ENCODE measurements around the gene SEMA7A. TPM values are rescaled to one million over a fixed set of nuclear protein-coding genes. Genes with fewer than 3 reads are reported as not detected.
A peak's percentile ranks its signal among the peaks of the same experiment; 100 is the strongest.

The SEMA7A gene
- total and polyA plus RNA-seq, 2 of the 4 experiments (the other 2 are of a cell fraction): 30.5 to 87.3 TPM

DNA sequence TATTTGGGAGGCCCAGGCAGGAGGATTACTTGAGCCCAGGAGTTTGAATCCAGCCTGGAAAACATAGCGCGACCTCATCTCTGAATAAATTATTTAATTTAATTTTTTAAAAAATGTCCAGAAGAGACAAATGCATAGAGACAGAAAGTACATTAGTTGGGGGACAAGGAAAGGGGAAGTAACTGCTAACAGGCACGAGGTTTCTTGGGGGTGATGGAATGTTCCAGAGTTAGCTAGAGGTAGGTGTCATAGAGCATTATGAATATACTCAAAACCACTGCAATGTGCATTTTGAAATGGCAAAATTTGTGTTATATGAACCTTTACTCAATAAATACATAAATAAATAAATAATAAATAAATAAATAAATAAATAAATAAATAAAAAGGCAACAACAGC lies 34.7 kb downstream of the SEMA7A start (continued):
- TF ChIP-seq SMC3 (IDR thresholded peaks at IDR 0.05; ENCODE audit: low read depth, low read length) (no peak), CEBPB (IDR thresholded peaks at IDR 0.05; ENCODE audit: low read depth, low read length) (no peak), MAFK (IDR thresholded peaks at IDR 0.05; ENCODE audit: low read depth, low read length) (no peak)
- TF ChIP-seq, protein P1, sequence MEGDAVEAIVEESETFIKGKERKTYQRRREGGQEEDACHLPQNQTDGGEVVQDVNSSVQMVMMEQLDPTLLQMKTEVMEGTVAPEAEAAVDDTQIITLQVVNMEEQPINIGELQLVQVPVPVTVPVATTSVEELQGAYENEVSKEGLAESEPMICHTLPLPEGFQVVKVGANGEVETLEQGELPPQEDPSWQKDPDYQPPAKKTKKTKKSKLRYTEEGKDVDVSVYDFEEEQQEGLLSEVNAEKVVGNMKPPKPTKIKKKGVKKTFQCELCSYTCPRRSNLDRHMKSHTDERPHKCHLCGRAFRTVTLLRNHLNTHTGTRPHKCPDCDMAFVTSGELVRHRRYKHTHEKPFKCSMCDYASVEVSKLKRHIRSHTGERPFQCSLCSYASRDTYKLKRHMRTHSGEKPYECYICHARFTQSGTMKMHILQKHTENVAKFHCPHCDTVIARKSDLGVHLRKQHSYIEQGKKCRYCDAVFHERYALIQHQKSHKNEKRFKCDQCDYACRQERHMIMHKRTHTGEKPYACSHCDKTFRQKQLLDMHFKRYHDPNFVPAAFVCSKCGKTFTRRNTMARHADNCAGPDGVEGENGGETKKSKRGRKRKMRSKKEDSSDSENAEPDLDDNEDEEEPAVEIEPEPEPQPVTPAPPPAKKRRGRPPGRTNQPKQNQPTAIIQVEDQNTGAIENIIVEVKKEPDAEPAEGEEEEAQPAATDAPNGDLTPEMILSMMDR (conservative IDR thresholded peaks at IDR 0.05; ENCODE audit: low read depth, low read length): no peak

GRCh38 chr15:74398183-74398582 lies 35.6 kb downstream of the SEMA7A start:
- Histone ChIP-seq H2BK120ac (ENCODE audit: low read depth, low read length) (peak overlapping the region; percentile 76; the same call in 1 of the 2 replicates), H3K23ac (ENCODE audit: low read depth, low read length) (peak overlapping the region; percentile 48; the same call in 1 of the 2 replicates), H3K4me2 (ENCODE audit: low read depth, low read length) (no peak overlapping the region), H3K79me1 (ENCODE audit: low read depth in 1 of 2, low read length in 2 of 2) (peaks cover 0 to 30% of the 10 kb centered on the region in 2 experiments; a peak in 3 of 4 replicates), H4K8ac (ENCODE audit: low read depth in 2 of 2, low read length in 2 of 2) (peak overlapping the region; percentile 52 to 89; a peak in 3 of 4 replicates), H3K18ac (ENCODE audit: low read depth, low read length) (no peak overlapping the region), H3K4ac (ENCODE audit: low read depth, low read length) (peak overlapping the region; percentile 96), H3K56ac (ENCODE audit: extremely low read depth, insufficient read depth, low read length) (no peak overlapping the region), H3K4me1 (ENCODE audit: control insufficient read depth, insufficient read depth, low read length) (peaks cover 38% of the 10 kb centered on the region), H4K91ac (ENCODE audit: insufficient read depth, low read depth, low read length) (peak overlapping the region; percentile 76; the same call in 1 of the 2 replicates), H3K27me3 (ENCODE audit: control insufficient read depth, insufficient read depth, low read length) (no peaks in the 10 kb centered on the region), H3K9me3 (ENCODE audit: control insufficient read depth, insufficient read depth, low read length) (no peaks in the 10 kb centered on the region), H3K14ac (replicated peaks; ENCODE audit: low read depth, low read length) (peak overlapping the region; percentile 14), H4K5ac (ENCODE audit: low read depth, low read length) (no peak overlapping the region), H3K9ac (ENCODE audit: low read depth, low read length) (no peak overlapping the region), H2AK9ac (replicated peaks; ENCODE audit: low read depth, low read length, poor library complexity) (peak overlapping the region; percentile 97), H2AK5ac (ENCODE audit: low read depth, low read length) (peak overlapping the region; percentile 92), H3K4me3 (ENCODE audit: insufficient read depth, low read depth, low read length) (no peak overlapping the region), H3K9me1 (ENCODE audit: insufficient read depth, low read length) (peaks cover 37% of the 10 kb centered on the region), H3K27ac (ENCODE audit: insufficient read depth, low read length) (no peak overlapping the region; the same call in 1 of the 2 replicates), H2AFZ (replicated peaks; ENCODE audit: low read length, poor library complexity) (peak overlapping the region; percentile 79), H2BK20ac (ENCODE audit: low read depth, low read length) (peak overlapping the region; percentile 85), H2BK15ac (ENCODE audit: low read depth, low read length) (peak overlapping the region; percentile 86; the same call in 2 of the 3 replicates), H4K20me1 (ENCODE audit: insufficient read depth, low read length) (no peaks in the 10 kb centered on the region), H2BK5ac (ENCODE audit: low read depth, low read length, poor library complexity, severe bottlenecking) (peak overlapping the region; percentile 93), H3K36me3 (ENCODE audit: control insufficient read depth, insufficient read depth, low read length) (no peaks in the 10 kb centered on the region)
- ChIA-PET POLR2A (ENCODE audit: unreplicated experiment) (no interaction called here), CTCF (no interaction called here)
- dilution Hi-C loops (cut with HindIII; ENCODE audit: low sequenced_read_pairs, unreplicated experiment): no loop called here
- no TSS peak for BruUV-seq (replicated peaks)
- 100% methylated on average over 2 of the region's 5 CpGs; no CpG with 5 or more reads in 1 of the 2 experiments for WGBS, 2 experiments (ENCODE audit: extremely low coverage in 2 of 2, insufficient read length in 1 of 2)
- intact Hi-C loops (cut with micrococcal nuclease): no loop called here
- DNase-seq: no peak
- ATAC-seq (ENCODE audit: low read depth): no peak
- in situ Hi-C loops (cut with MboI; ENCODE audit: low sequenced_read_pairs): no loop called here
- no peak for TF ChIP-seq RFX5 (IDR thresholded peaks at IDR 0.05; ENCODE audit: low read depth, low read length)
- TF ChIP-seq RAD21 (IDR thresholded peaks at IDR 0.05; ENCODE audit: low read length): no peak
- TF ChIP-seq SMC3 (IDR thresholded peaks at IDR 0.05; ENCODE audit: low read depth, low read length): no peak
- TF ChIP-seq ELK1 (IDR thresholded peaks at IDR 0.05; ENCODE audit: borderline replicate concordance, low read depth, low read length): no peak
- TF ChIP-seq, protein P1 (conservative IDR thresholded peaks at IDR 0.05; ENCODE audit: low read depth, low read length): no peak
- no peak for TF ChIP-seq CHD1 (IDR thresholded peaks at IDR 0.05; ENCODE audit: low read depth, low read length)
- TF ChIP-seq MXI1 (IDR thresholded peaks at IDR 0.05; ENCODE audit: borderline replicate concordance, low read depth, low read length): no peak
- TF ChIP-seq CEBPB (IDR thresholded peaks at IDR 0.05; ENCODE audit: low read depth, low read length): no peak
- TF ChIP-seq NFE2L2 (IDR thresholded peaks at IDR 0.05; ENCODE audit: low read depth, low read length): no peak
- no peak for TF ChIP-seq POLR2A (IDR thresholded peaks at IDR 0.05; ENCODE audit: low read depth, low read length)
- no peak for TF ChIP-seq RCOR1 (IDR thresholded peaks at IDR 0.05; ENCODE audit: insufficient replicate concordance, low read length)
